ENCODE data around the gene AATK.

The AATK gene

DNA sequence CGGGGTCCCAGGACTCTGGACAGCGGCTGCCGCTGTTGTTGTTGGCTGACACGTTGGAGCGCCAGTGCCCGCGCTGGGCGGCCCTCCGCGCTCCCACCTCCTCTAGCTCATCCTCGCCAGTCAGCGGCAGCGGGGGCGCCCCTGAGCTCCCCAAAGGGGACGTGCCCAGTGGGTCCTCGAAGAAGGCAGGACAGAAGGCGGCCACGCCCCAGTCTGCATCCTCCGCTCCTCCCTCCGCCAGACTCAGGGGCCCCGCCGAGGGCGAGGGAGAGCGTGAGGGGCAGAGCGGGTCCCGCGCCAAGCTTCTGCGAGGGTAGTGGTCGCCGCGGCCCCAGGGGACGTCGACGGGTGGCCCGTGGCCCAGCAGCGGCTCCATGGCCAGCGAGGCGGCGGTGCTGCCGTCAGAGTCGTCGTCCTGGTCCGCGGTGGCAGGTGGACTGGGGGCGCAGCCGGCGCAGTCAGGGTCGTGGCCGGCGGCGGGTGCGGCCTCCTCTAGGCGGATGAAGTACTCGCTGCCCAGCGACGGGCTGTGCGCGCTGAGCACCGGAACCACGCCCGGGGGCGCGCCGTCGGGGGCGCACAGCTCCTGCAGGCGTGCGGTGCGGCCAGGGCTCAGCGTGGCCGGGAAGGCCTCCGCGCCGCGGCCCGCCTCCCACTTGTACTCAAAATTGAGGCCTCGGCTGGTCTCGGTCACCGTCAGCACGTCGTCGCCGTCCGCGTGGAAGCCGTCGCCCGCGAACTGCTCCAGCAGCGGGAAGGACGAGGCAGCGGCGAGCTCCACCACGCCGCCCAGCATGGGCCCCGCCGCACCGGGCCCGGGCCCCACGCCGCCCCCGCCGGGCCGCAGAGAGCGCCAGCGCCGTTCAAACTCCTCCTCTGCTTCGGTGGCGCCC lies 43.9 kb downstream of the AATK start:
- no peaks in the 10 kb centered on the region for H3K36me3 ChIP-seq
- H3K27me3 ChIP-seq: no peaks in the 10 kb centered on the region
- H3K4me3 ChIP-seq (ENCODE audit: low read depth, low read length): no peak overlapping the region
- H3K9me3 ChIP-seq: no peaks in the 10 kb centered on the region
- peaks cover 18% of the 10 kb centered on the region for H3K4me1 ChIP-seq
- TF ChIP-seq, protein P1, sequence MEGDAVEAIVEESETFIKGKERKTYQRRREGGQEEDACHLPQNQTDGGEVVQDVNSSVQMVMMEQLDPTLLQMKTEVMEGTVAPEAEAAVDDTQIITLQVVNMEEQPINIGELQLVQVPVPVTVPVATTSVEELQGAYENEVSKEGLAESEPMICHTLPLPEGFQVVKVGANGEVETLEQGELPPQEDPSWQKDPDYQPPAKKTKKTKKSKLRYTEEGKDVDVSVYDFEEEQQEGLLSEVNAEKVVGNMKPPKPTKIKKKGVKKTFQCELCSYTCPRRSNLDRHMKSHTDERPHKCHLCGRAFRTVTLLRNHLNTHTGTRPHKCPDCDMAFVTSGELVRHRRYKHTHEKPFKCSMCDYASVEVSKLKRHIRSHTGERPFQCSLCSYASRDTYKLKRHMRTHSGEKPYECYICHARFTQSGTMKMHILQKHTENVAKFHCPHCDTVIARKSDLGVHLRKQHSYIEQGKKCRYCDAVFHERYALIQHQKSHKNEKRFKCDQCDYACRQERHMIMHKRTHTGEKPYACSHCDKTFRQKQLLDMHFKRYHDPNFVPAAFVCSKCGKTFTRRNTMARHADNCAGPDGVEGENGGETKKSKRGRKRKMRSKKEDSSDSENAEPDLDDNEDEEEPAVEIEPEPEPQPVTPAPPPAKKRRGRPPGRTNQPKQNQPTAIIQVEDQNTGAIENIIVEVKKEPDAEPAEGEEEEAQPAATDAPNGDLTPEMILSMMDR (IDR thresholded peaks at IDR 0.05; ENCODE audit: low read depth, low read length): no peak
- DNase-seq: no peak

DNA sequence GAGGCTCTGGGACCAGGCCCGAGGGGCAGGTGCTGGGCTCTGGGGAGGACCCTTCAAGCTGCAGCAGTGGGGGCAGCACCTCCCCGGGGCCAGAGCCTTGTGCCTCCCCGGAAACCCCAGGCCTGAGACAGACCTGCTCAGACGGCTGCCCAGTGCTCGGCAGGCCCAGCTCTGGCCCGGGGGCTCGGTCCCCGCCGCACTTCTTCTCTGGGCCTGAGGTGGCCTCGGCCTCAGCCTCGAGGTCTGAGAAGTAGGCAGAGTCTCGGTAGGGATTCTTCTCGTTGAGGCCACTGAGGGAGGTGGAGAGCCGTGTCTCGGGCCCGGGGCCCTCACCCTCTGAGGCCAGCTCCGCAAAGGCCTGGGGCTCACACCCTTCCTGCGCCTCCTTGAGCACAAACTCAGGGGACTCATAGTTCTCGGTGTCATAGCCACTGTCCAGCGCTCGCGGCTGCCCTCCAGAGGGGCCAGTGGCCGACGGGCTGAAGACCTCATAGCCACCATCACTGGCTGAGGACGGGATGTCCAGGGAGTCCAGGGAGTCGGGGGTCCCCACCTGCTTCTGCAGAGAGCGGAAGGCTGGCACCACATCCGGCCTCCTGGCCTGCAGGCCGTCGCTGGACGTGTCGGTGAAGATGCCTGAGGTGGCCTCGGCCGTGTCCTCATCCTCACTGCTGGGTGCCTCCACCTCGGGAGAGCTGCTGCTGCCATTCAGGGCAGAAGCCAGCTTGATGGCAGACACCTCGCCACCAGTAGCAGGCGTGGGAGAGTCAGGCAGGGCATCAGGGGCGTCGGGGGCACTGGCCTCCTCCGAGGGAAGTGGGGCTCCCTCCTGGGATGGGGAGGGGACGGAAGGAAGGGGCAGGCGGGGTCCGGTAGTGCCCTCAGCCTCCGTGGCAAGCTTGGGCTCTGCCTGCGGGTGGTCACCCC lies 45.1 kb downstream of the AATK start:
- no peak for DNase-seq
- no peak overlapping the region for H3K4me3 ChIP-seq (ENCODE audit: low read depth, low read length)
- 0 out of 2 replicates have a peak, but pooled peaks cover 2% of the 10 kb centered on the region for H3K36me3 ChIP-seq
- no peaks in the 10 kb centered on the region for H3K9me3 ChIP-seq
- H3K4me1 ChIP-seq: peaks cover 11% of the 10 kb centered on the region
- TF ChIP-seq, protein P1 (IDR thresholded peaks at IDR 0.05; ENCODE audit: low read depth, low read length): no peak
- no peaks in the 10 kb centered on the region for H3K27me3 ChIP-seq

DNA sequence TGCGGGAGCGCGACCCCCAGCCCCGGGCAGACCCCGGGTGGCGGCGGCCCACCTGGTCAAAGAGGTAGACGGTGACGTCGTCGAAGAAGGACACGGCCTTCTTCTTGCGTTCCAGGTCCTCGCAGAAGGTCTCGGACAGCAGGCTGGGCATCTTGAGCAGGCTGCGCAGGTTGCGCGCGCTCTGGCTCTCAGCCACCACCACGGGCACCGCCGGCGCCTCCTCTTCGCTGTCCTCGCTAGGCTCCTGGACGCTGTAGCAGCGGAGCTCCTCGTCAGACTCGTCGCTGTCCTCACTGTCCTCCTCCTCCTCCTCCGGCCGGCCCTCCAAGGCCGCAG lies 45.9 kb downstream of the AATK start:
- TF ChIP-seq, protein P1 (IDR thresholded peaks at IDR 0.05; ENCODE audit: low read depth, low read length): no peak
- no peak overlapping the region for H3K4me3 ChIP-seq (ENCODE audit: low read depth, low read length)
- no peaks in the 10 kb centered on the region for H3K9me3 ChIP-seq
- peaks cover 6% of the 10 kb centered on the region for H3K4me1 ChIP-seq
- DNase-seq: no peak
- no peaks in the 10 kb centered on the region for H3K27me3 ChIP-seq
- 0 out of 2 replicates have a peak, but pooled peaks cover 2% of the 10 kb centered on the region for H3K36me3 ChIP-seq

DNA sequence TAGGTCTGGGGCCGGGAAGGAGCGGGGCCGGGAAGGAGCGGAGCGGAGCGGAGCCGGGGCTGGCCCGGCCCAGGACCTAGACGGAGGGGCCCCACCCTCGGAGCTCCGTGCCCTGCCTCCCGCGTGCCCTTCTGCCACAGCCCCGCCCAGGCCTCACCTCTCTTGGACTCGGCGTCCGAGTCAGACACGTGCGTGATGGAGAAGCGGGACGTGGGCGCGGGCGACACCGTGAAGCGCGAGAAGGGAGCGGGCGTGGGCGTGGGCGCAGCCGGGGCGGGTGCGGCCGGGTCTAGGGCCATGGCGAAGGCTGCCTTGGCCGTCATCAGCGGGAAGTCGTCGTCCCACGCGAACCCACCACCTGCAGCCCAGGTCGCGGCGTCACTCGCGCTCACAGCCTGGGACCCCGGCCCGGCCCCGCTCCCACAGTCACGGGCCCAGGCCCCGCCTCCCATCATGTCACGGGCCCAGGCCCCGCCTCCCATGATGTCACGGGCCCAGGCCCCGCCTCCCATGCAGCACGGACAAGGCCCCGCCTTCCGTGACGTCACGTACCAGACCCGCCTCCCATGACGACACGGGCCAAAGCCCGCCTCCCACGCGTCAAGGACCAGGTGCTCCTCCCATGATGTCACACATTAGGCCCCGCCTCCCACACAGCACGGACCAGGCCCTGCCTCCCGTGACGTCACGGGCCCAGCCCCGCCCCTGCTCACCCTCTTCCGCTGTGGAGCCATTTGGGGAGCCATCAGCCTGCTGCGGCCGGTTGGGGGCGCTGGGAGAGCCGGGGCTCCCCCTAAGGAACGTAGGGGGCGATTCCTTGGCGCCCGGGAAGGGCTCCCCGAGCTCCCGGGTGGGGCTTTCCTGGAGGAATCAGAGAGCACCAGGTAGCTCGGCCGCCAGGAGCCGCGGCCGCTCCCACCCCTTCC lies 46.5 kb downstream of the AATK start:
- Histone ChIP-seq H3K27me3 (no peaks in the 10 kb centered on the region), H3K36me3 (0 out of 2 replicates have a peak, but pooled peaks cover 2% of the 10 kb centered on the region), H3K9me3 (no peaks in the 10 kb centered on the region), H3K4me3 (ENCODE audit: low read depth, low read length) (no peak overlapping the region), H3K4me1 (peaks cover 6% of the 10 kb centered on the region)
- DNase-seq: peak; percentile 92
- TF ChIP-seq, protein P1 (IDR thresholded peaks at IDR 0.05; ENCODE audit: low read depth, low read length): no peak

DNA sequence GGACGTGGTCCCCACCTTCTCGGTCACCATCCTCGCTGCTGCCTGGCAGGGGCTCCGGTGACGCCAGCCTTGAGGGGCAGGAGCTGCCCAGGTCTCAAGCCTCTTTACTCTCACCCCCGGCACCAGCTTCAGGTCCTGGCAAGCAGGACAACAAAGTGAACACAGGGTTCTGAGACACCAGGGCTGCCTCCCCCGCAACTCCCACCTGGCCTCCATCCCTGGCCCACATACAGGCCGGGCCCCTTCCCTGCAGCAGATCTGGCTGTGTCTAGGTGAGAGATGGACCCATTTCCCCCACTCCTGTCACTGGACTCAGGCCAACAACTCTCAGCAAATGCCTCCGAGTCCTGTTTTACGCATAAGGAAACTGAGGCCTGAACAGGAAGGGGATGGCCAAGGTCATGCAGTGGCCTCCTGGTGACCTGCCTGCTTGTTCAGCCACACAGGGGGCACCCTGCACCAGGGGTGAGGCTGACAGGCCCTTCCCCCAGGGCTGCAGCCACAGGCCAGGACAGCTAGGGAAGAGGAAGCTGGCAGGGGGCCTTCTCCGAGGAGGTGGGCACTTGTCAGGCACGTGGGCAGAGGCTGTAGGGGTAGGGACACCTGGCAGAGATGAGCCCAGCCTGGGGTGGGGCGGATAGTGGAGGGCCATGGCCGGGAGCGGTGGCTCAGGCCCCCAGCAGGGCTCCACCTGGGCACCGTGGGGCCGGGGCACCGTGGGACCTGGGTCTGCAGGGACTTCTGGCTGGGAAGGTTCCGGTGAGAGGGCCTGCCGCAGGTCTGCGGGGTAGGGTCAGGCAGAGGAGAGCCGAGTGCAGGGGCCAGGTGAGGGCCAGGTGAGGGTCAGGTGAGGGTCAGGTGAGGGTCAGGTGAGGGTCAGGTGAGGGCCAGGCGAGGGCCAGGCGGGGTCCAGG lies 47.5 kb downstream of the AATK start:
- peaks cover 6% of the 10 kb centered on the region for H3K4me1 ChIP-seq
- TF ChIP-seq, protein P1 (IDR thresholded peaks at IDR 0.05; ENCODE audit: low read depth, low read length): no peak
- H3K4me3 ChIP-seq (ENCODE audit: low read depth, low read length): no peak overlapping the region
- no peak for DNase-seq
- no peaks in the 10 kb centered on the region for H3K9me3 ChIP-seq
- 0 out of 2 replicates have a peak, but pooled peaks cover 2% of the 10 kb centered on the region for H3K36me3 ChIP-seq
- H3K27me3 ChIP-seq: no peaks in the 10 kb centered on the region

All from BE2C (cell line).